Stimulated activated CD8-positive, alpha-beta memory T cell treated with anti-CD3 and anti-CD28 coated beads, Interleukin-12 subunit alpha, Interleukin-12 subunit beta, amount 100 ng/mL, for 1 hour (primary cell): ENCODE data around the gene SORT1.
"Not testable (repeated sequence)": the region's sequence is repeated elsewhere in the genome, so short reads cannot be mapped to it uniquely, and the experiment has no call there.

Experiments
- DNase-seq: peaks from one replicate; pipeline ENCODE4 v3.0.0-alpha.2; 2020; ENCODE audit warnings: low read depth

Gene SORT1

GRCh38 chr1:109396871-109397580 lies 692 bp downstream of the SORT1 start:
- no peak for DNase-seq

GRCh38 chr1:109396513-109396839 lies 1.2 kb downstream of the SORT1 start:
- no peak for DNase-seq

- no peak for DNase-seq
Measured at GRCh38 chr1:109395602-109396512, 1.9 kb downstream of the SORT1 start.

GRCh38 chr1:109395282-109395599 lies 2.5 kb downstream of the SORT1 start:
- DNase-seq, result not testable (repeated sequence)

- DNase-seq, result no peak
Measured at GRCh38 chr1:109394591-109395281, 3.0 kb downstream of the SORT1 start.

- no peak for DNase-seq
Measured at GRCh38 chr1:109393617-109394233, 4.0 kb downstream of the SORT1 start.

DNA sequence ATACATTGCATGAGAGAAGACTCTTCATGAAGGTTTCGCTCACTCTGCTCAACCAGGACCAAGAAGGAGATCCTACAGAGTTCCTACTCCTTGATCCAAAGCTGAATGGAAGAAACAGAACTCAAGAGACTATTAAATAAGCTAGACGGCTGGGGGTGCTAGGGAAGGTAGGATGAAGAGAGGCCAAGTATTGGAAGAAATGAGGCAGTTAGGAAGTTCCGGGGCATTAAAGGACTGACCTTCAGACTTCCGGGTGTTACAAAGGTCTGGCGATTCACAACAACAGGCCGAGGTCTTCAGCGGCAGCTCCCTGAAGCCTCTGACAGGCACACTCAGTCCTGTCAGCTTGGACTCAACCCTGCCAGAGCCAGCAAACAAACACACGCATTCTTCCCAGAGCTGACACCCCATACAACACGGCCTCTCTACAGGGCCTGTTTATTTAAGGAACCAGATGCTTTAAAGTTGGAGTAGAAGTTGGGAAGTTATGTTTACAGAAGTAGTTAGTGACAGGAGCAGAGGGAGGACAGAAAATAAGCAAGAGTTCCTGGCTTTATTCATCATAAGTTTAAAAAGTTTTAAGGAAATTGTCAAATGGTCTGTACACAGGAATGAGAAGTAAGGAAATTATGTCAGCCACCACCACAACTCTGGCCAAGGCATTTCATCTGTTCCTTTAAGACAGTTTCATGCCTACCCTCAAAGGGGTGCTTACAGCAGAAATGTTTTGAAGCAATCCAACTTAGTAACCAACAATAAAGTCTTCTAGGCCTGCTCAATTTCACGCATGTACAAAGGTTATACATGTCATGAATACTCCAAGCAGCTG lies 4.7 kb downstream of the SORT1 start:
- DNase-seq, result no peak

- no peak for DNase-seq
Measured at GRCh38 chr1:109392037-109392787, 5.5 kb downstream of the SORT1 start.

DNA sequence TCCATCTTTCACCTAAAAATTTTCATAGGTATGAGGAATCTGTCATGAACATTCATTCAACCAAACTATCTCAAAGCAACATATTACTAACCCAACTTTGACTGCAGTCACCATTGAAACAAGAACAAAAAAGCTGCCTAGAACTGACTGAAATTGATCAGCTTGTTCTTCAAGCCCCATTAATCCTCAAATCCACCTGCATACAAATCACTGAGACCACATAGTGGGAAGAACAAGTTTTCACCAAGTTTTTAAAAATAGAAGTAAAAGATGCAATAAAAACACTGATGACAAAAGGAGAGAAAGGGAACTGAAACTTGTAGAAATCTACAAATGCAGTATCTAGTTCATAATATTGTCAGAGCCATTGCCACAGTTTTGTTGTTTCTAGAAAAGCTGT lies 6.1 kb downstream of the SORT1 start:
- no peak for DNase-seq

DNA sequence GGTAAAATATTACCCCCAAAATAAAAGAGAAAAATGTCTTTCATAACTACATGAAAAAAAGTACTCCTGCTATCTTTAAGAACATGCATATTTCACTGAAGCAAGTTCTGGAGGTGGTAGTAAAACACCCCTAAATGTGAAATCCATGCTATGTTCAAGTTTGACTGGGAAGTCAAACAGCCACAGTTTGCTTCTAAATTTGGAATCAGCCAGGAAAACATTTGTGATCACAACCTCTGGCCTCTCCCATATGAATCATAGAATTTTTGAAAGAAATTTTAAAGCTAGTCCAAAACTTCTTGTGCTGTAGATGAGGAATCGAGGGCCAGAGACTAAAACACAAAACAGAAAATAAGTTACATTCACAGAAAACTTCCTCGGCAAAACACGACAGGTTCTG lies 6.6 kb downstream of the SORT1 start:
- DNase-seq, result no peak

DNA sequence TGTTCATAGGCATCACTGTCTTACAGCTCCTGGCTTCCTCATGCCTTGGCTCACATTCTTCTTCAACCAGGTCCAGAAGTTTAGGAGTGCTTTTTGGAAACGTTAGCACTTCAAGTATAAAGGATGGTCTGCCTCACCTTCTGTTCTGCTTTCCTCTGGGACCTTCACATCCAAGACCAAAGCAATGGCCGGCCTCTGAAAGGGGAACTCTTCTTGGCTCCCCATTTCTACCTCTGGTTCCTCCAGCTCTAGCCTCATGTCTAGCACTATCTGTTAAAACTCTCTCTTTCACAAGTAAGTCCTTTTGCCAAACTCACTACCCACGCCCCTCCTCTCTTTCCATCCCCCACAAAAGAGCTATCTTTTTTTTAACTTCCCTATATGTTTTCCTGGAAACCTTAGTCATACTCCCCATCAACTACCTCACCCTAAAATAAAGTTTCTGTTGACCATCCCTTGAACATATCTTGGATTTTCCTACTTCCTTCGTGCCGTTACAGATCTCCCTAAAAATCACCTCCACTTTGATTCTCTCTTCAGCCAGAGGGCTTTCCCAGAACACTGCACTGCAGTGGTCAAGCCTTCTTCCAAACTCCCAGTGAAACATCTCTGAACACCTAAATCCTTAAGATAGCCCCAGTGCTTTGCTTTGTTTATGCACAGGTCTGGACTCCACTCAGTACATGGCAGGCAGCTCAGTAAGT lies 7.9 kb downstream of the SORT1 start:
- DNase-seq, result no peak

DNA sequence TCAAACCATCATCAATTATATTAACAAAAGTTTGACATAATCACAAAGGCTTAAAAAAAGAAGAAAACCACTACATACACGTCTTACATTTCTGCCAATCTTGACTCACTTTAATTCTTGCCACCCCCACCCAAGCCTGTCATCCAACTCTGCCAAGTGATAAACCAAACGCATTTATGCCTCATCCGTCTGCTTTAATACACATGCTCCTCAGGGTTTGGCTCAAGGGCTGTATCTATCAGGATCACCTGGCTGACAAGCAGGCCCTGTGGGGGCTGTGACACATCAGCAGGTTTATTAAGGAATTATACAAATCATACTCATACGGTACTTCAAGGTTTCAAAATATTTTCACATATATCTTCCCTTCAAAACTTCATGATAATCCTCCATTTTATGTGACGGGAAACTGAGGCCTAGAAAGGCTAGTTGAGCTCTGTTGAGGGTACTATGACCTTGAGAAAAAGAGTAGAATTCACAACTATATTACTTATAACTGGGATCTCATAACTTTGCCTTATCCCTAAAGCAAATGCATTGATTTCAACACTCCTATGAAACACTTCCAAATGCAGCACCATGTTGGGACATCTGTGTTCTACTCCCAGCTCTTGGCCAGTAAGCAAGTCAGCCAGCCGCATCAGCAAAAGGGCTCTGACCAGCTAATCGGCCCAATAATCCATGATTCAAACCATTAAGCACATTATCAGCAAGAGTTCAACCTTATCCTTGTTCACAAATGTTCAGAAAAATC lies 8.7 kb downstream of the SORT1 start:
- DNase-seq, result no peak

GRCh38 chr1:109388208-109388711 lies 9.5 kb downstream of the SORT1 start:
- no peak for DNase-seq

- no peak for DNase-seq
Measured at GRCh38 chr1:109386054-109386717, 11.5 kb downstream of the SORT1 start.

- DNase-seq, result no peak
Measured at GRCh38 chr1:109385417-109385816, 12.3 kb downstream of the SORT1 start.

DNA sequence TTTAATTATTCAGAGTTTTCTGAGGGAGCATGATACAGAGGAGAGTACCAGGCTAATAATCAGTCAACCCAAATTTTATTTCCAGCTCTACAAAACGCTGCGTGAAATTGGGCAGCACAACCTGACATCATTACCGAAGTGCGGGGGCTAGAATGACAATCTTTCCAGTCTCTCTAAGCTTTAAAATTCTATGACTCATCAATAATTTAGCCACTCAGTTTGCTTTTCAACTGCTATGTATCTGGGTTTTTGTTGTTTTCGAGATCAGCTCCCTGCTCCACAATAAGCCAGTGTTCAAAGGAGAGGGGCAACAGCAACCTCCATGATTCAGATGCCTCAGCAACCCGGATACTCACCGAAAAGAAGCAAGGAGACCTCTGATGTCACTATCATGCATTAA lies 13.9 kb downstream of the SORT1 start:
- no peak for DNase-seq

DNA sequence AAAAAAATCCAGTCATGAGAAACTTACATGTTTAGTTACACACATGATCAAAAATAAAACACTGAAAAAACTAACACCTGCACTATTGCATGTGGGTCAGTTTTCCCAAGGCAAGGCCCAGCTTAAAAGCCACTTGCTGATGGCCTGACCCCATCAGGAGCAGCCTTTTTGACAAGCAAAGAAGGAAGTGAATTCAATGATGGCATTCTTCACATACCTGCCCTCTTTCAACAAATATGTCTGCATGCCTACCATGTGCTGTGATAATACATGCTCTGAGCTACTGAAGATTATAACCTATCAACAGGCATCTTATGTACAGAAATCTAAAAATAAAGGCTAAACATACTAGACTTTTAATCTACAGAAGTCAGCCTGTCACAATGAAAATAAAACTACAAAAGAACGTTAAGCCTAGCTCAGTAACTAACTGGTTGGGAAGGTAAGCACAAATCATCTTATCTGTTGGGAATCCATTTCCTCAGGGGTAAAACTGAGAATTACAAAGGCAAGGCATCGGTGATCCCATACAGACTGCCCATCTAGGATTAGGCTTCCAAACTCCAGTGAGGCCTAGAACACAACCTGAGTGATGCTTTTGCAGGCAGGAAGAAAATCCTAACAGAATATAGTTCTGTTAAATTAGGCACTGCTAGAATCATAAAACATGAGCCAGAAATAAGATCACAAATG lies 14.5 kb downstream of the SORT1 start:
- no peak for DNase-seq

- DNase-seq, result no peak
Measured at GRCh38 chr1:109381573-109381972, 16.1 kb downstream of the SORT1 start.
